ENCODE data around the gene TNFRSF8. TPM values are rescaled to one million over a fixed set of nuclear protein-coding genes. Genes with fewer than 3 reads are reported as not detected.
"Not testable (repeated sequence)": the region's sequence is repeated elsewhere in the genome, so short reads cannot be mapped to it uniquely, and the experiment has no call there.

The TNFRSF8 gene
- total RNA-seq, 1 experiment from 2014 or later = not detected

DNA sequence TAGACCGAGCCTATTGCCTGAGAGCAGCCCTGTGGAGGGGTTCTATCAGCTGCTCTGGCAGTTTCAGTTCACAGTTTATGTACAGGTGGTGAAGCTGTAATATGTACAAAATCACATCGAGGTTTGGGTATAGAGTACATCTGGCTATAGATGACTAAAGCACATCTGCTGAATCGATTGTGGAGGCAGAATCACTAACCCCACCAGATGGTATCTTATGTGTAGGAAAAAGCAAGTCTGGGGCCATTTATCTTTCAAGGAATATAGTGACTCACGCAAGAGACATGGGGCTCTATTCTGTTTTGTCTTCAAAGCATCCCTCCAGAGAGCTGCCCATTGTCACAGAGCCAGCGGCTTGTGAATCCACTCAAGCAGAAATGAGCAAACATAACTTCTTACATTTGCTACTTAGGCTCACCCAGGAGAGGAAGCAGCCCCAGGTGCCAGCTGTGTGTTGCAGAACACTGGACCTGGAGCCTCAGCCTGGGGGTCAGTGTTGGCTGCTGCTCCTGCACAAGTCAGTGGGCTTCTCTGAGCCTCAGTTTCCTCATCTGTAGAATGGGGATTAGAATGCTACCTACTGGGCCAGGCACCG lies 22.5 kb upstream of the TNFRSF8 start:
- DNase-seq (ENCODE audit: low spot score) = peak; percentile 73
- Histone ChIP-seq H3K27me3 (replicated peaks; ENCODE audit: insufficient read depth, low read depth, low read length, poor library complexity) (no peaks in the 10 kb centered on the region), H3K4me1 (ENCODE audit: insufficient read depth, low read length, poor library complexity, severe bottlenecking) (no peaks in the 10 kb centered on the region)

DNA sequence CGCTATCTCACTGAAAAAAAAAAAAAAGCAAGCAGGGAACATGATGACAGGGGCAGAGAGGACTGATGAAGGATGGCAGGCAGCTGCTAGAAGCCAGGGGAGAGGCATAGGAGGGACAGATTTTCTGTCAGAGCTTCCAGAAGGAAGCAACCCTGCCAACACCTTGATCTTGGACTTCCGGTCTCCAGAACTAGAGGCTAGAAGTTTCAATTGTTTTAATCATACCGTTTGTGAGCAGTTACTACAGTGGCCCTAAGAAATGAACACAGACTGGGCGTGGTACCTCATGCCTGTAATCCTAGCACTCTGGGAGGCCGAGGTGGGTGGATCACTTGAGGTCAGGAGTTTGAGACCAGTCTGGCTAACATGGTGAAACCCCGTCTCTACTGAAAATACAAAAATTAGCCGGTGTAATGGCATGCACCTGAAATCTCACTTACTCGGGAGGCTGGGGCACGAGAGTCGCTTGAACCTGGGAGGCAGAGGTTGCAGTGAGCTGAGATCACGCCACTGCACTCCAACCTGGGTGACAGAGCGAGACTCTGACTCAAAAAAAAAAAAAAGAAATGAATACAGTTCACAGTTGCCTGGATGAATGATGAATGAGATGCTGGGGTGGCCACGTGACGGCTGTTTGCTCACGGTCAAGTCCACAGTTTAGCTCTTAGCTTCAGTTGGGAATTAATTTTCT lies 18.8 kb upstream of the TNFRSF8 start:
- H3K9me3 ChIP-seq (ENCODE audit: low read depth, low read length, poor library complexity, severe bottlenecking); H3K27ac ChIP-seq (ENCODE audit: low read depth, low read length, poor library complexity, severe bottlenecking); H3K4me3 ChIP-seq (ENCODE audit: low read depth, low read length, poor library complexity, severe bottlenecking); BruUV-seq (replicated peaks); POLR2A ChIA-PET (ENCODE audit: low non-redundant PET); H3K27me3 ChIP-seq (replicated peaks; ENCODE audit: insufficient read depth, low read depth, low read length, poor library complexity); H3K36me3 ChIP-seq (ENCODE audit: insufficient read depth, low read length, poor library complexity, severe bottlenecking); intact Hi-C loops (cut with micrococcal nuclease; ENCODE audit: unreplicated experiment); H3K4me1 ChIP-seq (ENCODE audit: insufficient read depth, low read length, poor library complexity, severe bottlenecking); DNase-seq (ENCODE audit: low spot score); CTCF ChIA-PET: not testable (repeated sequence)

More for the DNA sequence above, 22.5 kb upstream of the TNFRSF8 start:
- Histone ChIP-seq H3K4me3 (ENCODE audit: low read depth, low read length, poor library complexity, severe bottlenecking) (no peak overlapping the region), H3K27ac (ENCODE audit: low read depth, low read length, poor library complexity, severe bottlenecking) (no peak overlapping the region), H3K36me3 (ENCODE audit: insufficient read depth, low read length, poor library complexity, severe bottlenecking) (no peaks in the 10 kb centered on the region), H3K9me3 (ENCODE audit: low read depth, low read length, poor library complexity, severe bottlenecking) (no peaks in the 10 kb centered on the region)
- TF ChIP-seq EZH2 (IDR thresholded peaks at IDR 0.05; ENCODE audit: borderline replicate concordance, low read depth, low read length, poor library complexity, severe bottlenecking) = no peak
- TF ChIP-seq, protein P1, sequence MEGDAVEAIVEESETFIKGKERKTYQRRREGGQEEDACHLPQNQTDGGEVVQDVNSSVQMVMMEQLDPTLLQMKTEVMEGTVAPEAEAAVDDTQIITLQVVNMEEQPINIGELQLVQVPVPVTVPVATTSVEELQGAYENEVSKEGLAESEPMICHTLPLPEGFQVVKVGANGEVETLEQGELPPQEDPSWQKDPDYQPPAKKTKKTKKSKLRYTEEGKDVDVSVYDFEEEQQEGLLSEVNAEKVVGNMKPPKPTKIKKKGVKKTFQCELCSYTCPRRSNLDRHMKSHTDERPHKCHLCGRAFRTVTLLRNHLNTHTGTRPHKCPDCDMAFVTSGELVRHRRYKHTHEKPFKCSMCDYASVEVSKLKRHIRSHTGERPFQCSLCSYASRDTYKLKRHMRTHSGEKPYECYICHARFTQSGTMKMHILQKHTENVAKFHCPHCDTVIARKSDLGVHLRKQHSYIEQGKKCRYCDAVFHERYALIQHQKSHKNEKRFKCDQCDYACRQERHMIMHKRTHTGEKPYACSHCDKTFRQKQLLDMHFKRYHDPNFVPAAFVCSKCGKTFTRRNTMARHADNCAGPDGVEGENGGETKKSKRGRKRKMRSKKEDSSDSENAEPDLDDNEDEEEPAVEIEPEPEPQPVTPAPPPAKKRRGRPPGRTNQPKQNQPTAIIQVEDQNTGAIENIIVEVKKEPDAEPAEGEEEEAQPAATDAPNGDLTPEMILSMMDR (conservative IDR thresholded peaks at IDR 0.05; ENCODE audit: low read depth, low read length) = no peak
- ChIA-PET POLR2A (ENCODE audit: low non-redundant PET) (no interaction called here), CTCF (no interaction called here)
- intact Hi-C loops (cut with micrococcal nuclease; ENCODE audit: unreplicated experiment) = no loop called here
- BruUV-seq (replicated peaks) = no TSS peak

DNA sequence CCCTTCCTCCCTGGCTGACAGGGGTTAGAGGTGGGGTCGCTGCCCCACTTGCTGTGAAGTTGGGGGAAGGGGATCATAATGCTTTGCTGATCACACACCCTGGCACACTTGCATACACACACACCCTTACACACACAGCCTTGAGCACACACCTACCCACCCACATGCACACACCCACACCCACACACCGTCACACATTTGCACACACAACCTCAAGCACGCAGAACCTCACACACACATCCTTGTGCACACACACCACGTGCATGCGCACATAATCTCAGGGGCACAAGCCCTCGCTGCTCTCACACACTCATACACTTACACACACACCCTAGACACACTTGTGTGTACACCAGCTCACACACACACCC lies 16.4 kb upstream of the TNFRSF8 start:
- TF ChIP-seq, protein P1 (conservative IDR thresholded peaks at IDR 0.05; ENCODE audit: low read depth, low read length) = no peak
- no peak for TF ChIP-seq EZH2 (IDR thresholded peaks at IDR 0.05; ENCODE audit: borderline replicate concordance, low read depth, low read length, poor library complexity, severe bottlenecking)
- H3K27me3 ChIP-seq (replicated peaks; ENCODE audit: insufficient read depth, low read depth, low read length, poor library complexity) = no peaks in the 10 kb centered on the region
- H3K9me3 ChIP-seq (ENCODE audit: low read depth, low read length, poor library complexity, severe bottlenecking) = no peaks in the 10 kb centered on the region
- BruUV-seq (replicated peaks) = no TSS peak
- DNase-seq (ENCODE audit: low spot score) = no peak
- no peak overlapping the region for H3K4me3 ChIP-seq (ENCODE audit: low read depth, low read length, poor library complexity, severe bottlenecking)
- H3K36me3 ChIP-seq (ENCODE audit: insufficient read depth, low read length, poor library complexity, severe bottlenecking) = no peaks in the 10 kb centered on the region
- H3K27ac ChIP-seq (ENCODE audit: low read depth, low read length, poor library complexity, severe bottlenecking) = no peak overlapping the region
- intact Hi-C loops (cut with micrococcal nuclease; ENCODE audit: unreplicated experiment) = no loop called here
- no peaks in the 10 kb centered on the region for H3K4me1 ChIP-seq (ENCODE audit: insufficient read depth, low read length, poor library complexity, severe bottlenecking)
- CTCF ChIA-PET = no interaction called here
- POLR2A ChIA-PET (ENCODE audit: low non-redundant PET) = no interaction called here
